ENCODE measurements around the gene PDHX. TPM values are rescaled to one million over a fixed set of nuclear protein-coding genes. Genes with fewer than 3 reads are reported as not detected.
A peak's percentile ranks its signal among the peaks of the same experiment; 100 is the strongest.

PDHX gene
- total and polyA plus RNA-seq, 10 of the 15 experiments (the other 5 are each of a cell fraction or from before 2014, with no cell fraction given), result 14.5 to 41.9 (median 28.0) TPM

DNA sequence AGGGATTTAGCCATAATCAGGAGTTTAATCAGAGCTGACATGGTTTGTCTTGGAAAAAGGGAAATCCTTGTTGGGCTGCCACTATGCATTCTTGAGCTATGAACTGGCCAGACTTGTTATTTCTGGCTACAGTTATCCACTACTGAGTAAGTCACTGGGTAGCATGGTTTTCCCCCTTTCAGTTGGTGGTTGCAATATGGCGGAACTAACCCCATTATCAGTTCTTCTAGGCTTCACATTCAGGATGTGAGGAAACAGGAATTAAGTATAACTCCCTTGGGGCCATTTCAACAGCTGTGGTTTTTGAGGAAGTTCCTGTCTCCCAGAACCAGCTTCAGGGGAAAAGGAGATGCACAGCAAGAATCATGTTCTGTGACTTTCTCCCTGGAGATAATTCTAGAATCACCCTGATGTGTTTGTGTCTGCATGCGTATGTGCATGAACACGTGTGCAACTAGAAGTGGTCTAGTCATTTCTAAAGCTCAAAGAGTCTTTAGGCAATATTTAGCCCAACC, 119.5 kb downstream of the PDHX start (continued):
- TF ChIP-seq, protein P1, sequence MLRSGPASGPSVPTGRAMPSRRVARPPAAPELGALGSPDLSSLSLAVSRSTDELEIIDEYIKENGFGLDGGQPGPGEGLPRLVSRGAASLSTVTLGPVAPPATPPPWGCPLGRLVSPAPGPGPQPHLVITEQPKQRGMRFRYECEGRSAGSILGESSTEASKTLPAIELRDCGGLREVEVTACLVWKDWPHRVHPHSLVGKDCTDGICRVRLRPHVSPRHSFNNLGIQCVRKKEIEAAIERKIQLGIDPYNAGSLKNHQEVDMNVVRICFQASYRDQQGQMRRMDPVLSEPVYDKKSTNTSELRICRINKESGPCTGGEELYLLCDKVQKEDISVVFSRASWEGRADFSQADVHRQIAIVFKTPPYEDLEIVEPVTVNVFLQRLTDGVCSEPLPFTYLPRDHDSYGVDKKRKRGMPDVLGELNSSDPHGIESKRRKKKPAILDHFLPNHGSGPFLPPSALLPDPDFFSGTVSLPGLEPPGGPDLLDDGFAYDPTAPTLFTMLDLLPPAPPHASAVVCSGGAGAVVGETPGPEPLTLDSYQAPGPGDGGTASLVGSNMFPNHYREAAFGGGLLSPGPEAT (IDR thresholded peaks at IDR 0.05; ENCODE audit: low read depth), result peak; percentile 77
- TF ChIP-seq TCF12 (IDR thresholded peaks at IDR 0.05; ENCODE audit: low read depth, low read length), result peak; percentile 61
- TF ChIP-seq RAD51 (IDR thresholded peaks at IDR 0.05), result peak; percentile 72
- peak; percentile 63 for TF ChIP-seq MEF2A (IDR thresholded peaks at IDR 0.05; ENCODE audit: insufficient read depth, low read depth, low read length)
- TF ChIP-seq CBX3 (IDR thresholded peaks at IDR 0.05; ENCODE audit: borderline replicate concordance, low read depth), result no peak
- TF ChIP-seq PAX5 (IDR thresholded peaks at IDR 0.05; ENCODE audit: borderline replicate concordance, low read depth, low read length), result peak; percentile 63; the same call in 1 of the 2 replicates
- TF ChIP-seq BCL11A (IDR thresholded peaks at IDR 0.05; ENCODE audit: low read depth, low read length), result peak; percentile 81
- 0 out of 2 replicates have a peak, but pooled peaks have one; percentile 33 for TF ChIP-seq JUND (IDR thresholded peaks at IDR 0.05; ENCODE audit: low read depth, low read length)
- TF ChIP-seq, protein P2, sequence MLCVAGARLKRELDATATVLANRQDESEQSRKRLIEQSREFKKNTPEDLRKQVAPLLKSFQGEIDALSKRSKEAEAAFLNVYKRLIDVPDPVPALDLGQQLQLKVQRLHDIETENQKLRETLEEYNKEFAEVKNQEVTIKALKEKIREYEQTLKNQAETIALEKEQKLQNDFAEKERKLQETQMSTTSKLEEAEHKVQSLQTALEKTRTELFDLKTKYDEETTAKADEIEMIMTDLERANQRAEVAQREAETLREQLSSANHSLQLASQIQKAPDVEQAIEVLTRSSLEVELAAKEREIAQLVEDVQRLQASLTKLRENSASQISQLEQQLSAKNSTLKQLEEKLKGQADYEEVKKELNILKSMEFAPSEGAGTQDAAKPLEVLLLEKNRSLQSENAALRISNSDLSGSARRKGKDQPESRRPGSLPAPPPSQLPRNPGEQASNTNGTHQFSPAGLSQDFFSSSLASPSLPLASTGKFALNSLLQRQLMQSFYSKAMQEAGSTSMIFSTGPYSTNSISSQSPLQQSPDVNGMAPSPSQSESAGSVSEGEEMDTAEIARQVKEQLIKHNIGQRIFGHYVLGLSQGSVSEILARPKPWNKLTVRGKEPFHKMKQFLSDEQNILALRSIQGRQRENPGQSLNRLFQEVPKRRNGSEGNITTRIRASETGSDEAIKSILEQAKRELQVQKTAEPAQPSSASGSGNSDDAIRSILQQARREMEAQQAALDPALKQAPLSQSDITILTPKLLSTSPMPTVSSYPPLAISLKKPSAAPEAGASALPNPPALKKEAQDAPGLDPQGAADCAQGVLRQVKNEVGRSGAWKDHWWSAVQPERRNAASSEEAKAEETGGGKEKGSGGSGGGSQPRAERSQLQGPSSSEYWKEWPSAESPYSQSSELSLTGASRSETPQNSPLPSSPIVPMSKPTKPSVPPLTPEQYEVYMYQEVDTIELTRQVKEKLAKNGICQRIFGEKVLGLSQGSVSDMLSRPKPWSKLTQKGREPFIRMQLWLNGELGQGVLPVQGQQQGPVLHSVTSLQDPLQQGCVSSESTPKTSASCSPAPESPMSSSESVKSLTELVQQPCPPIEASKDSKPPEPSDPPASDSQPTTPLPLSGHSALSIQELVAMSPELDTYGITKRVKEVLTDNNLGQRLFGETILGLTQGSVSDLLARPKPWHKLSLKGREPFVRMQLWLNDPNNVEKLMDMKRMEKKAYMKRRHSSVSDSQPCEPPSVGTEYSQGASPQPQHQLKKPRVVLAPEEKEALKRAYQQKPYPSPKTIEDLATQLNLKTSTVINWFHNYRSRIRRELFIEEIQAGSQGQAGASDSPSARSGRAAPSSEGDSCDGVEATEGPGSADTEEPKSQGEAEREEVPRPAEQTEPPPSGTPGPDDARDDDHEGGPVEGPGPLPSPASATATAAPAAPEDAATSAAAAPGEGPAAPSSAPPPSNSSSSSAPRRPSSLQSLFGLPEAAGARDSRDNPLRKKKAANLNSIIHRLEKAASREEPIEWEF (IDR thresholded peaks at IDR 0.05; ENCODE audit: insufficient replicate concordance, low read depth, low read length), result peak; percentile 77
- TF ChIP-seq ATF2 (IDR thresholded peaks at IDR 0.05; ENCODE audit: low read length), result peak; percentile 95
- peak; percentile 90 for TF ChIP-seq NFIC (IDR thresholded peaks at IDR 0.05; ENCODE audit: low read depth, low read length)
- peak; percentile 21; the same call in 1 of the 2 replicates for TF ChIP-seq USF2 (IDR thresholded peaks at IDR 0.05; ENCODE audit: borderline replicate concordance, low read depth, low read length)
- TF ChIP-seq IKZF2 (IDR thresholded peaks at IDR 0.05), result peak; percentile 88 to 92
- TF ChIP-seq IRF4 (IDR thresholded peaks at IDR 0.05; ENCODE audit: low read depth, low read length), result peak; percentile 67; the same call in 1 of the 2 replicates
- TF ChIP-seq IKZF1 (conservative IDR thresholded peaks at IDR 0.05), result peak; percentile 87
- peak; percentile 23; the same call in 1 of the 2 replicates for TF ChIP-seq NBN (IDR thresholded peaks at IDR 0.05)
- TF ChIP-seq CBFB (IDR thresholded peaks at IDR 0.05; ENCODE audit: low read depth), result peak; percentile 40
- TF ChIP-seq CEBPB (IDR thresholded peaks at IDR 0.05; ENCODE audit: borderline replicate concordance in 1 of 2, low read depth in 2 of 2, low read length in 2 of 2), result peak in 1 of 2 experiments; percentile 26; a peak in 1 of 4 replicates
- TF ChIP-seq PML (IDR thresholded peaks at IDR 0.05; ENCODE audit: low read length), result peak; percentile 78
- peak; percentile 95 for TF ChIP-seq RUNX3 (IDR thresholded peaks at IDR 0.05; ENCODE audit: low read length)
- TF ChIP-seq EED (IDR thresholded peaks at IDR 0.05; ENCODE audit: low read depth), result peak; percentile 89
- TF ChIP-seq NRF1 (conservative IDR thresholded peaks at IDR 0.05; ENCODE audit: low read depth, low read length), result no peak

Data from GM12878 (cell line).